AG04450 (cell line): ENCODE measurements around the gene HIVEP2. TPM values are rescaled to one million over a fixed set of nuclear protein-coding genes. Genes with fewer than 3 reads are reported as not detected.

ENCODE experiments used
- CTCF ChIA-PET: fragments of 300-600, 350-600 bp; formaldehyde crosslinking; extraction: SDS; loops from one replicate; lab custom pipeline; 2022; ENCODE audit warnings: antibody characterized with exemption, inconsistent platforms; lab: Charles Lee
- POLR2A ChIA-PET: fragments of 350-600 bp; formaldehyde crosslinking; extraction: SDS; loops from one replicate; lab custom pipeline; 2021; ENCODE audit warnings: antibody characterized with exemption, inconsistent platforms; lab: Yijun Ruan, JAX
- DNase-seq: peaks from one replicate; pipeline ENCODE4 v3.0.0-alpha.2; 2011; ENCODE audit warnings: low read depth, low spot score
- H3K27ac ChIP-seq: one replicate; pipeline ENCODE4 v1.5.1; 2012; ENCODE audit warnings: low read depth, low read length, control low read depth
- H3K27me3 ChIP-seq: one replicate; pipeline ENCODE4 v1.6.0; 2012; ENCODE audit warnings: low read length; ENCODE audit not compliant: control insufficient read depth, insufficient read depth
- H3K4me3 ChIP-seq: 2 replicates; pipeline ENCODE4 v1.5.1; 2011; ENCODE audit warnings: mild to moderate bottlenecking, low read depth, low read length, control low read depth
- H3K9me3 ChIP-seq: 2 replicates; pipeline ENCODE4 v1.5.1; 2012; ENCODE audit warnings: low read length; ENCODE audit not compliant: control insufficient read depth, insufficient read depth
- CTCF ChIP-seq: IDR thresholded peaks from 2 replicates; pipeline ENCODE4 v1.5.1; 2011; ENCODE audit warnings: low read depth, low read length, control low read depth, inconsistent platforms
- polyA minus RNA-seq: library from RNA; depleted of rRNA, polyadenylated mRNA; stranded (reverse); fragments of >200 nt; gene quantifications from 2 replicates; pipeline ENCODE4 v1.2.3, GENCODE V29; 2011; rRNA and poly(A)+ RNA removed
- polyA plus RNA-seq: library from polyadenylated mRNA; depleted of rRNA; stranded (reverse); fragments of >200 nt; gene quantifications from 2 replicates; pipeline ENCODE4 v1.2.3, GENCODE V29; 2011; rRNA removed

The HIVEP2 gene, protein sequence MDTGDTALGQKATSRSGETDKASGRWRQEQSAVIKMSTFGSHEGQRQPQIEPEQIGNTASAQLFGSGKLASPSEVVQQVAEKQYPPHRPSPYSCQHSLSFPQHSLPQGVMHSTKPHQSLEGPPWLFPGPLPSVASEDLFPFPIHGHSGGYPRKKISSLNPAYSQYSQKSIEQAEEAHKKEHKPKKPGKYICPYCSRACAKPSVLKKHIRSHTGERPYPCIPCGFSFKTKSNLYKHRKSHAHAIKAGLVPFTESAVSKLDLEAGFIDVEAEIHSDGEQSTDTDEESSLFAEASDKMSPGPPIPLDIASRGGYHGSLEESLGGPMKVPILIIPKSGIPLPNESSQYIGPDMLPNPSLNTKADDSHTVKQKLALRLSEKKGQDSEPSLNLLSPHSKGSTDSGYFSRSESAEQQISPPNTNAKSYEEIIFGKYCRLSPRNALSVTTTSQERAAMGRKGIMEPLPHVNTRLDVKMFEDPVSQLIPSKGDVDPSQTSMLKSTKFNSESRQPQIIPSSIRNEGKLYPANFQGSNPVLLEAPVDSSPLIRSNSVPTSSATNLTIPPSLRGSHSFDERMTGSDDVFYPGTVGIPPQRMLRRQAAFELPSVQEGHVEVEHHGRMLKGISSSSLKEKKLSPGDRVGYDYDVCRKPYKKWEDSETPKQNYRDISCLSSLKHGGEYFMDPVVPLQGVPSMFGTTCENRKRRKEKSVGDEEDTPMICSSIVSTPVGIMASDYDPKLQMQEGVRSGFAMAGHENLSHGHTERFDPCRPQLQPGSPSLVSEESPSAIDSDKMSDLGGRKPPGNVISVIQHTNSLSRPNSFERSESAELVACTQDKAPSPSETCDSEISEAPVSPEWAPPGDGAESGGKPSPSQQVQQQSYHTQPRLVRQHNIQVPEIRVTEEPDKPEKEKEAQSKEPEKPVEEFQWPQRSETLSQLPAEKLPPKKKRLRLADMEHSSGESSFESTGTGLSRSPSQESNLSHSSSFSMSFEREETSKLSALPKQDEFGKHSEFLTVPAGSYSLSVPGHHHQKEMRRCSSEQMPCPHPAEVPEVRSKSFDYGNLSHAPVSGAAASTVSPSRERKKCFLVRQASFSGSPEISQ (N-terminal part only)
- polyA plus RNA-seq (4.9 and 6.9 TPM in 2 replicates), polyA minus RNA-seq (13.7 and 14.5 TPM in 2 replicates)

GRCh38 chr6:142945049-142945445, at the start of gene HIVEP2:
HIVEP2 (minus strand) TSS chr6:142945176; CDS start chr6:142774738, 170,438 bp downstream.
- ChIA-PET POLR2A (interaction anchor here (1.8 kb wide), 1 partner anchor 19 kb away, joined by 9 read pairs; no protein-coding TSS in a partner anchor), CTCF (interaction anchor here (0.5 to 0.7 kb wide), 2 partner anchors 252 to 259 kb away, joined by 3 read pairs; no protein-coding TSS in a partner anchor)
- Histone ChIP-seq H3K27me3 (no peaks in the 10 kb centered on the region), H3K9me3 (no peaks in the 10 kb centered on the region; the same call in 1 of the 2 replicates), H3K4me3 (peak within 1 kb of the TSS; percentile 99), H3K27ac (peak within 1 kb of the TSS; percentile 97)
- DNase-seq: peak; percentile 55
- no peak for TF ChIP-seq CTCF

- H3K9me3 ChIP-seq: no peaks in the 10 kb centered on the region
- H3K27ac ChIP-seq: no peak overlapping the region
- CTCF ChIA-PET: no interaction called here
- DNase-seq: no peak
- POLR2A ChIA-PET: no interaction called here
- no peaks in the 10 kb centered on the region for H3K27me3 ChIP-seq
- H3K4me3 ChIP-seq: no peak overlapping the region
- TF ChIP-seq CTCF: no peak
These were observed 49.0 kb upstream of the HIVEP2 start for GRCh38 chr6:142993977-142994376.

DNA sequence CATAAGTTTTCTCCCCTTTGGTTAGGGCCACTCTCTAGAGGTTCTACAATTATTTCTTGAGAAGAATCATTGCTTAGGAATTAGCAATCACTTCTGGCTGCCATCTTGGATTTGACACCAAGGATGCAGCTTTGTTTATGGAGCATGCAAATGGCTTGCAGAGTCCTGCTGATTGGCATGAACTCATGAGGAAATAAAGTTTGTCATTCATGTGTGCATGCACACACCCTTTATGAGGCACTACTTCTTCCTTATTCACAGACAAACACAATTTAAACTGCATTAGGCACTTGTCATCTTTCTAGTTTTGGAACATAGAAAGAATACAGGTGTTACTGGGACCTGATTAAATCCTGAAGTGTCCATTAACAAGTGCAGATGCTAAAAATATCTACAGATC, 42.5 kb upstream of the HIVEP2 start:
- no peak overlapping the region for H3K27ac ChIP-seq
- no peaks in the 10 kb centered on the region for H3K9me3 ChIP-seq
- TF ChIP-seq CTCF: no peak
- DNase-seq: no peak
- POLR2A ChIA-PET: no interaction called here
- no peak overlapping the region for H3K4me3 ChIP-seq
- H3K27me3 ChIP-seq: no peaks in the 10 kb centered on the region
- CTCF ChIA-PET: no interaction called here

DNA sequence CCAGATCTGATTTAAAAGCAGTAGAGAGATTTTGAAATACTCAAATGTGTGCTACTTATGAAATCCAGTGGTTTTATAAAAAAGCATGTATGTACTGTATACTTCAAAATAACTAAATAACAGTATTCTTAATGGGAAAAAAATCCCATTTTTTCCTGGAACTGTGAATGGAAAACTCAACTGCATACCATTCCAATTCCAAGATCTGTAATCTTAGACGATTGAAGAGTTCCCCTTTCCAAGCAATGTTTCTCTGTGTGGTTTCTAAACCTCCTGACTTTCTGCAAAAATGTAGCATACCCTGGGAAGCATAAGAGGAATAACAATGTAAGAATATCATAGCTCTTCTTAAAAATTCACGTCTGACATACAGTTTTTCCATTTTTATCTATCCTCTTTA, 40.3 kb upstream of the HIVEP2 start:
- H3K27me3 ChIP-seq: no peaks in the 10 kb centered on the region
- H3K4me3 ChIP-seq: no peak overlapping the region
- DNase-seq: no peak
- no peak overlapping the region for H3K27ac ChIP-seq
- TF ChIP-seq CTCF: no peak
- no peaks in the 10 kb centered on the region for H3K9me3 ChIP-seq
- POLR2A ChIA-PET: no interaction called here
- CTCF ChIA-PET: interaction anchor here (0.6 to 0.7 kb wide), 2 partner anchors 22 to 466 kb away, joined by 3 read pairs; no protein-coding TSS in a partner anchor
